HG03565 (cell line): Measurements from ENCODE around the gene CHST6.
A peak's percentile ranks its signal among the peaks of the same experiment; 100 is the strongest.
"Not testable (repeated sequence)": the region's sequence is repeated elsewhere in the genome, so short reads cannot be mapped to it uniquely, and the experiment has no call there.

Experiments used
- ATAC-seq: cut with Tn5 transposase; IDR thresholded peaks from one replicate; pipeline ENCODE4 v1.9.1; 2021; ENCODE audit warnings: mild to moderate bottlenecking, moderate library complexity; ENCODE audit not compliant: unreplicated experiment

CHST6 gene

GRCh38 chr16:75477680-75478473 lies 17.4 kb downstream of the CHST6 start:
- ATAC-seq = peak; percentile 41

- no peak for ATAC-seq
Measured at GRCh38 chr16:75476817-75477216, 18.4 kb downstream of the CHST6 start.

- no peak for ATAC-seq
Measured at GRCh38 chr16:75475420-75475847, 19.8 kb downstream of the CHST6 start.

- ATAC-seq = no peak
Measured at GRCh38 chr16:75472908-75473877, 22.0 kb downstream of the CHST6 start.

- peak; percentile 68 for ATAC-seq
Measured at GRCh38 chr16:75471723-75472633, 23.3 kb downstream of the CHST6 start.

- ATAC-seq = no peak
Measured at GRCh38 chr16:75466760-75467159, 28.5 kb downstream of the CHST6 start.

- peak; percentile 89 for ATAC-seq
Measured at GRCh38 chr16:75464122-75464918, 30.9 kb downstream of the CHST6 start, which contains the start of gene TMEM170A. Gene TMEM170A, minus strand, starts transcription at chr16:75464689. Its CDS starts 89 bp downstream, at chr16:75464600.

GRCh38 chr16:75463389-75464121 lies 31.7 kb downstream of the CHST6 start:
- peak; percentile 2 for ATAC-seq

GRCh38 chr16:75462806-75463205 lies 32.4 kb downstream of the CHST6 start:
- ATAC-seq = peak; percentile 29

GRCh38 chr16:75461575-75461974 lies 33.7 kb downstream of the CHST6 start:
- ATAC-seq = no peak

GRCh38 chr16:75460446-75460845 lies 34.8 kb downstream of the CHST6 start:
- no peak for ATAC-seq

GRCh38 chr16:75459691-75460090 lies 35.5 kb downstream of the CHST6 start:
- ATAC-seq = no peak

- ATAC-seq = no peak
Measured at GRCh38 chr16:75458439-75458838, 36.8 kb downstream of the CHST6 start.

GRCh38 chr16:75458029-75458428 lies 37.2 kb downstream of the CHST6 start:
- no peak for ATAC-seq

- ATAC-seq = no peak
Measured at GRCh38 chr16:75457485-75458021, 37.7 kb downstream of the CHST6 start.

- ATAC-seq = no peak
Measured at GRCh38 chr16:75456971-75457370, 38.3 kb downstream of the CHST6 start.

GRCh38 chr16:75456486-75456885 lies 38.8 kb downstream of the CHST6 start:
- not testable (repeated sequence) for ATAC-seq

- ATAC-seq = no peak
Measured at GRCh38 chr16:75455677-75456076, 39.6 kb downstream of the CHST6 start.
